ENCODE measurements around the gene CLEC4C.

DNA sequence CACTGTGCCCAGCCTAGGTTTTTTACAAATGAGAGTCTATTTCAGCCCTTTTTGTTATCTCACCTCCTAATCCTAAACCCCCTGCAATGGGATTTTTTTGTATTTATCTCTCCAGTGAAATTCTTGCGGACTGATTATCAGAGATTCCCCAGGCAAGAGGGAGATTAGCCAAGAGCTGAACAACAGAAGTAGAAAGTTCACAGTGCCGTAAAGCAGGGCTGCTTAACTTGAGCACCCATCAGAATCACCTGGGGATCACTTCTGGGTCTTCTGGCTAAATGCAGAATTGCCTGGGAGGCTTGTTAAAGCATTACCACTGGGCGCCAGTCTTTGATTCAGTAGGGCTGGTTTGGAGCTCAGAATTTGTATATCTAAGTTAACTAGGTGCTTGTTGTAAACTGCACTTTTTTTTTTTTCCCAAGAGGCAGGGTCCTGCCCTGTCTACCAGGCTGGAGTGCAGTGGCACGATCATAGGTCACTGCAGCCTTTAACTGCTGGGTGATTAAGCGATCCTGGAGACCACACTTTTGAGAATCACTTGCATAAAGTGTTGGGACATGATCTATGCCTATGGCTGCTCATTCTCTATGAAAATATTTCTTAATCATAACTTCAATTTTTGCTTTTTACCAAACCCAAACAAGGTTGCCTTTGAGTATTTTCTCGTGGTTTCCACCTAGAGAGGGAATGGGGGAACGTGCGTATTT is 37.1 kb downstream of the CLEC4C start:
- TF ChIP-seq ZNF263 (CRISPR knock-in tag; IDR thresholded peaks at IDR 0.05) (no peak), JUND (CRISPR knock-in tag; IDR thresholded peaks at IDR 0.05) (no peak), ZNF253 (CRISPR knock-in tag; IDR thresholded peaks at IDR 0.05; ENCODE audit: borderline replicate concordance) (no peak), ZNF331 (CRISPR knock-in tag; IDR thresholded peaks at IDR 0.05) (no peak), SP1 (IDR thresholded peaks at IDR 0.05) (no peak), SP1 (CRISPR knock-in tag; IDR thresholded peaks at IDR 0.05) (no peak), SALL2 (CRISPR knock-in tag; IDR thresholded peaks at IDR 0.05) (no peak), HOXA7 (CRISPR knock-in tag; IDR thresholded peaks at IDR 0.05) (no peak), YY1 (IDR thresholded peaks at IDR 0.05; ENCODE audit: insufficient read depth, insufficient replicate concordance, low read depth, low read length) (no peak), RBFOX2 (IDR thresholded peaks at IDR 0.05; ENCODE audit: low read depth, low read length) (no peak), HNF4A (CRISPR knock-in tag; IDR thresholded peaks at IDR 0.05) (no peak)
- TF ChIP-seq, protein P1, sequence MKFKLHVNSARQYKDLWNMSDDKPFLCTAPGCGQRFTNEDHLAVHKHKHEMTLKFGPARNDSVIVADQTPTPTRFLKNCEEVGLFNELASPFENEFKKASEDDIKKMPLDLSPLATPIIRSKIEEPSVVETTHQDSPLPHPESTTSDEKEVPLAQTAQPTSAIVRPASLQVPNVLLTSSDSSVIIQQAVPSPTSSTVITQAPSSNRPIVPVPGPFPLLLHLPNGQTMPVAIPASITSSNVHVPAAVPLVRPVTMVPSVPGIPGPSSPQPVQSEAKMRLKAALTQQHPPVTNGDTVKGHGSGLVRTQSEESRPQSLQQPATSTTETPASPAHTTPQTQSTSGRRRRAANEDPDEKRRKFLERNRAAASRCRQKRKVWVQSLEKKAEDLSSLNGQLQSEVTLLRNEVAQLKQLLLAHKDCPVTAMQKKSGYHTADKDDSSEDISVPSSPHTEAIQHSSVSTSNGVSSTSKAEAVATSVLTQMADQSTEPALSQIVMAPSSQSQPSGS (CRISPR knock-in tag; IDR thresholded peaks at IDR 0.05), result no peak
- TF ChIP-seq, protein P2, sequence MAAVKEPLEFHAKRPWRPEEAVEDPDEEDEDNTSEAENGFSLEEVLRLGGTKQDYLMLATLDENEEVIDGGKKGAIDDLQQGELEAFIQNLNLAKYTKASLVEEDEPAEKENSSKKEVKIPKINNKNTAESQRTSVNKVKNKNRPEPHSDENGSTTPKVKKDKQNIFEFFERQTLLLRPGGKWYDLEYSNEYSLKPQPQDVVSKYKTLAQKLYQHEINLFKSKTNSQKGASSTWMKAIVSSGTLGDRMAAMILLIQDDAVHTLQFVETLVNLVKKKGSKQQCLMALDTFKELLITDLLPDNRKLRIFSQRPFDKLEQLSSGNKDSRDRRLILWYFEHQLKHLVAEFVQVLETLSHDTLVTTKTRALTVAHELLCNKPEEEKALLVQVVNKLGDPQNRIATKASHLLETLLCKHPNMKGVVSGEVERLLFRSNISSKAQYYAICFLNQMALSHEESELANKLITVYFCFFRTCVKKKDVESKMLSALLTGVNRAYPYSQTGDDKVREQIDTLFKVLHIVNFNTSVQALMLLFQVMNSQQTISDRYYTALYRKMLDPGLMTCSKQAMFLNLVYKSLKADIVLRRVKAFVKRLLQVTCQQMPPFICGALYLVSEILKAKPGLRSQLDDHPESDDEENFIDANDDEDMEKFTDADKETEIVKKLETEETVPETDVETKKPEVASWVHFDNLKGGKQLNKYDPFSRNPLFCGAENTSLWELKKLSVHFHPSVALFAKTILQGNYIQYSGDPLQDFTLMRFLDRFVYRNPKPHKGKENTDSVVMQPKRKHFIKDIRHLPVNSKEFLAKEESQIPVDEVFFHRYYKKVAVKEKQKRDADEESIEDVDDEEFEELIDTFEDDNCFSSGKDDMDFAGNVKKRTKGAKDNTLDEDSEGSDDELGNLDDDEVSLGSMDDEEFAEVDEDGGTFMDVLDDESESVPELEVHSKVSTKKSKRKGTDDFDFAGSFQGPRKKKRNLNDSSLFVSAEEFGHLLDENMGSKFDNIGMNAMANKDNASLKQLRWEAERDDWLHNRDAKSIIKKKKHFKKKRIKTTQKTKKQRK (IDR thresholded peaks at IDR 0.05; ENCODE audit: low read length), result no peak

Measured in HepG2 (cell line).